K562 (cell line): ENCODE results near the gene ZNF646. TPM values are rescaled to one million over a fixed set of nuclear protein-coding genes. Genes with fewer than 3 reads are reported as not detected.

Experiments
- CTCFL ChIP-seq: IDR thresholded peaks from 2 replicates; pipeline ENCODE4 v1.6.1; 2011; ENCODE audit warnings: borderline replicate concordance, low read depth, mild to moderate bottlenecking, moderate library complexity, low read length; ENCODE audit not compliant: insufficient read depth, poor library complexity, severe bottlenecking
- HMGN3 ChIP-seq: IDR thresholded peaks from 2 replicates; pipeline ENCODE4 v1.6.1; 2011; ENCODE audit warnings: borderline replicate concordance, low read depth, mild to moderate bottlenecking, mixed read lengths, low read length; ENCODE audit not compliant: insufficient read length; ENCODE audit errors: extremely low read depth
- IRF1 ChIP-seq: sonication (generic); formaldehyde crosslinking; IDR thresholded peaks from 2 replicates; pipeline ENCODE4 v1.8.0; 2022; ENCODE audit warnings: missing genetic modification reagents, mild to moderate bottlenecking, borderline replicate concordance
- KDM4B ChIP-seq, 2 experiments: fragments of 450-650 bp in 1 of 2; sonication (generic) in 1 of 2; IDR thresholded peaks; 2 replicates each; pipeline ENCODE4 v1.6.1; 2016 to 2017; ENCODE audit warnings: borderline replicate concordance in 2 of 2, antibody characterized with exemption in 1 of 2, low read depth in 1 of 2, mild to moderate bottlenecking in 1 of 2
- MCM3 ChIP-seq: fragments of 450-650 bp; IDR thresholded peaks from 2 replicates; pipeline ENCODE4 v1.6.1; 2016
- MEIS2 ChIP-seq: fragments of 450-650 bp; IDR thresholded peaks from 2 replicates; pipeline ENCODE4 v1.6.1; 2014; ENCODE audit warnings: mild to moderate bottlenecking; ENCODE audit not compliant: partially characterized antibody
- NCOR1 ChIP-seq: fragments of 450-650 bp; IDR thresholded peaks from 2 replicates; pipeline ENCODE4 v1.6.1; 2016; ENCODE audit warnings: mild to moderate bottlenecking, moderate library complexity
- NR2F6 ChIP-seq: fragments of 450-650 bp; formaldehyde crosslinking; IDR thresholded peaks from 2 replicates; pipeline ENCODE4 v1.4.0; 2020; ENCODE audit warnings: mild to moderate bottlenecking
- POU5F1 ChIP-seq: fragments of 150-350 bp; IDR thresholded peaks from 2 replicates; pipeline ENCODE4 v1.6.1; 2014; ENCODE audit warnings: borderline replicate concordance, low read length, low read depth, mild to moderate bottlenecking; ENCODE audit not compliant: partially characterized antibody
- SMARCC2 ChIP-seq: fragments of 450-650 bp; IDR thresholded peaks from 2 replicates; pipeline ENCODE4 v1.6.1; 2017; ENCODE audit warnings: antibody characterized with exemption, moderate library complexity, mild to moderate bottlenecking, low read depth
- SNRNP70 ChIP-seq: fragments of 200-400 bp; formaldehyde crosslinking; optimal IDR thresholded peaks from 2 replicates; pipeline ENCODE3; 2017; ENCODE audit warnings: low read depth, low read length
- ZBTB7A ChIP-seq: IDR thresholded peaks from 2 replicates; pipeline ENCODE4 v1.6.1; 2011; ENCODE audit warnings: low read depth, mild to moderate bottlenecking, low read length, moderate library complexity, borderline replicate concordance; ENCODE audit not compliant: control insufficient read depth
- ZFP36 ChIP-seq: fragments of 150-350 bp; IDR thresholded peaks from 2 replicates; pipeline ENCODE4 v1.6.1; 2018; ENCODE audit warnings: low read length, low read depth; ENCODE audit not compliant: partially characterized antibody
- ZNF121 ChIP-seq: sonication (generic); formaldehyde crosslinking; conservative IDR thresholded peaks from 2 replicates; pipeline ENCODE4 v1.8.0; 2022; ENCODE audit warnings: missing genetic modification reagents
- ZNF316 ChIP-seq: fragments of 450-650 bp; IDR thresholded peaks from 2 replicates; pipeline ENCODE4 v1.6.1; 2016
- polyA plus RNA-seq, 8 experiments: library from polyadenylated mRNA; depleted of rRNA in 4 of 8; stranded (reverse) in 5 of 8; unstranded in 3 of 8; fragments of >200 nt; fragmentation: Nextera tagmentation in 2 of 8; fragmentation: Illumina TruSeq in 1 of 8; extraction: Ambion mirVana in 2 of 8; extraction: Trizol in 1 of 8; gene quantifications; 2 replicates each; pipeline versions ENCODE4 v1.2.1 to v1.2.3, GENCODE V29; 2011 to 2014; ENCODE audit warnings: inconsistent platforms in 1 of 8, missing spikeins in 1 of 8
- total RNA-seq, 7 experiments: library from RNA; depleted of rRNA in 6 of 7; stranded (reverse); fragments of >200 nt in 6 of 7; fragmentation: Illumina TruSeq in 2 of 7; extraction: Trizol in 2 of 7; gene quantifications; 2 replicates each; pipeline versions ENCODE4 v1.2.1 to v1.2.3, GENCODE V29; 2011 to 2021; ENCODE audit warnings: low replicate concordance in 1 of 7
- TF ChIP-seq, protein P1 (sequence below): fragments of 450-650 bp; IDR thresholded peaks from 2 replicates; pipeline ENCODE4 v1.6.1; 2014; ENCODE audit warnings: low read depth, mild to moderate bottlenecking, moderate library complexity, borderline replicate concordance
- TF ChIP-seq, protein P2 (sequence below): sonication (generic); formaldehyde crosslinking; IDR thresholded peaks from 2 replicates; pipeline ENCODE4 v1.5.0; 2020; ENCODE audit warnings: missing genetic modification reagents
- TF ChIP-seq, protein P3 (sequence below): sonication (generic); formaldehyde crosslinking; IDR thresholded peaks from 2 replicates; pipeline ENCODE4 v1.8.0; 2022; ENCODE audit warnings: mild to moderate bottlenecking, missing genetic modification reagents, borderline replicate concordance

The ZNF646 gene
- total and polyA plus RNA-seq, 9 of the 15 experiments (the other 6 are each of a cell fraction or from before 2014, with no cell fraction given), result 0.08 to 20.6 (median 8.0) TPM

DNA sequence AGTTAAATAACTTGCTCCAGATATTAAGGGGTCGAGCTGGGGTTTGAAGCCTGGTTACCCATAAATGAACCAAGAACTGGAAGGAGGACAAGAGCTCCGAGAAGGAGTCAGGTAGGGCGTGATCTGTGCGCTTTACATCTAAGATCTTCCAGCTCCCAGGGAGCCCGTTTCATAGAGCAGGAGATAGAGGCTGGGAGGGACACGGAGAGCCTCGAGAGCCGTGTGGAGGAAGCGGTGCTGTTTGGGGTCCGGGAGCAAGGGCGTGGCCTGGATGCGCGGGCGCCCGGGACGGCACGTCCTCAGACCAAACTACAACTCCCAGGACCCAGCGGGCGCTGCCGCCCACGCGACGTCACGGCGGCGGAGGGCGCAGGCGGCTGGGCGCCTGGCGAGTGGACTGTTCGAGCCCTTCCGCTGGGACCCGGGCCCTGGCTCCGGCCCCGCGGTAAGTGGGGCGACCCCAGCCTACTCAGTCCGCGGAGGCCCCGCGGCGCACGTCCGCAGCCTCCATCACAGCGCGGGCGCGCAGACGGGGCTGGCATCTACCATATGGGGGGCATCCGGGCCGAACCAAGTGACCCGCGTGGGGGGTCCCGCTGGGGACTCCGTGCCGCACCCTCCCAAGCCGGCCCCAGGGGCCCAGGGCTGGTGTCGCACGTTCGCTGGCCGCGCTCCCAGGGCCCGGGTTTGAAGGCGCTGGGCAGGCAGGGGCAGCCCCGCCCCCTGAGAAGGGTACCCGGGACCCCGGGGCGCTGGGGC, 34.0 kb downstream of the ZNF646 start, which contains the start of gene BCKDK (continued):
- TF ChIP-seq, protein P1, sequence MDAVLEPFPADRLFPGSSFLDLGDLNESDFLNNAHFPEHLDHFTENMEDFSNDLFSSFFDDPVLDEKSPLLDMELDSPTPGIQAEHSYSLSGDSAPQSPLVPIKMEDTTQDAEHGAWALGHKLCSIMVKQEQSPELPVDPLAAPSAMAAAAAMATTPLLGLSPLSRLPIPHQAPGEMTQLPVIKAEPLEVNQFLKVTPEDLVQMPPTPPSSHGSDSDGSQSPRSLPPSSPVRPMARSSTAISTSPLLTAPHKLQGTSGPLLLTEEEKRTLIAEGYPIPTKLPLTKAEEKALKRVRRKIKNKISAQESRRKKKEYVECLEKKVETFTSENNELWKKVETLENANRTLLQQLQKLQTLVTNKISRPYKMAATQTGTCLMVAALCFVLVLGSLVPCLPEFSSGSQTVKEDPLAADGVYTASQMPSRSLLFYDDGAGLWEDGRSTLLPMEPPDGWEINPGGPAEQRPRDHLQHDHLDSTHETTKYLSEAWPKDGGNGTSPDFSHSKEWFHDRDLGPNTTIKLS, result peak; percentile 68
- peak; percentile 77 for TF ChIP-seq HMGN3
- TF ChIP-seq NCOR1, result no peak
- TF ChIP-seq MEIS2, result peak; percentile 41
- TF ChIP-seq NR2F6 (CRISPR knock-in tag), result no peak
- no peak for TF ChIP-seq ZNF316
- no peak for TF ChIP-seq SMARCC2
- no peak for TF ChIP-seq POU5F1
- TF ChIP-seq SNRNP70, result no peak
- no peak for TF ChIP-seq IRF1 (CRISPR knock-in tag)
- TF ChIP-seq CTCFL, result no peak
- no peak for TF ChIP-seq KDM4B (IDR thresholded peaks at IDR 0.05; ENCODE audit: borderline replicate concordance in 2 of 2, low read depth in 1 of 2)
- TF ChIP-seq, protein P2, sequence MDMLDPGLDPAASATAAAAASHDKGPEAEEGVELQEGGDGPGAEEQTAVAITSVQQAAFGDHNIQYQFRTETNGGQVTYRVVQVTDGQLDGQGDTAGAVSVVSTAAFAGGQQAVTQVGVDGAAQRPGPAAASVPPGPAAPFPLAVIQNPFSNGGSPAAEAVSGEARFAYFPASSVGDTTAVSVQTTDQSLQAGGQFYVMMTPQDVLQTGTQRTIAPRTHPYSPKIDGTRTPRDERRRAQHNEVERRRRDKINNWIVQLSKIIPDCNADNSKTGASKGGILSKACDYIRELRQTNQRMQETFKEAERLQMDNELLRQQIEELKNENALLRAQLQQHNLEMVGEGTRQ, result no peak
- TF ChIP-seq ZFP36, result peak; percentile 31
- TF ChIP-seq, protein P3, sequence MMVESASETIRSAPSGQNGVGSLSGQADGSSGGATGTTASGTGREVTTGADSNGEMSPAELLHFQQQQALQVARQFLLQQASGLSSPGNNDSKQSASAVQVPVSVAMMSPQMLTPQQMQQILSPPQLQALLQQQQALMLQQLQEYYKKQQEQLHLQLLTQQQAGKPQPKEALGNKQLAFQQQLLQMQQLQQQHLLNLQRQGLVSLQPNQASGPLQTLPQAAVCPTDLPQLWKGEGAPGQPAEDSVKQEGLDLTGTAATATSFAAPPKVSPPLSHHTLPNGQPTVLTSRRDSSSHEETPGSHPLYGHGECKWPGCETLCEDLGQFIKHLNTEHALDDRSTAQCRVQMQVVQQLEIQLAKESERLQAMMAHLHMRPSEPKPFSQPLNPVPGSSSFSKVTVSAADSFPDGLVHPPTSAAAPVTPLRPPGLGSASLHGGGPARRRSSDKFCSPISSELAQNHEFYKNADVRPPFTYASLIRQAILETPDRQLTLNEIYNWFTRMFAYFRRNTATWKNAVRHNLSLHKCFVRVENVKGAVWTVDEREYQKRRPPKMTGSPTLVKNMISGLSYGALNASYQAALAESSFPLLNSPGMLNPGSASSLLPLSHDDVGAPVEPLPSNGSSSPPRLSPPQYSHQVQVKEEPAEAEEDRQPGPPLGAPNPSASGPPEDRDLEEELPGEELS (CRISPR knock-in tag), result no peak
- TF ChIP-seq ZNF121 (CRISPR knock-in tag), result no peak
- peak; percentile 41; the same call in 1 of the 2 replicates for TF ChIP-seq ZBTB7A
- TF ChIP-seq MCM3, result no peak
